GM12878 (cell line): ENCODE data around the gene PARP15. TPM values are rescaled to one million over a fixed set of nuclear protein-coding genes. Genes with fewer than 3 reads are reported as not detected.

ENCODE experiments used
- ATF2 ChIP-seq: IDR thresholded peaks from 2 replicates; pipeline ENCODE4 v1.6.1; 2012; ENCODE audit warnings: low read length, inconsistent platforms
- ATF7 ChIP-seq: fragments of 450-650 bp; IDR thresholded peaks from 2 replicates; pipeline ENCODE4 v1.6.1; 2016; ENCODE audit warnings: low read depth, mild to moderate bottlenecking
- CHD4 ChIP-seq: fragments of 200-600 bp; sonication (generic); IDR thresholded peaks from 2 replicates; pipeline ENCODE4 v1.6.1; 2016; ENCODE audit warnings: mild to moderate bottlenecking
- ETV6 ChIP-seq, 2 experiments: fragments of 450-650 bp in 1 of 2; IDR thresholded peaks in 1 of 2; conservative IDR thresholded peaks in 1 of 2; 2 replicates each; pipeline ENCODE4 v1.6.1; 2014; ENCODE audit warnings: antibody characterized with exemption in 1 of 2, borderline replicate concordance in 1 of 2, low read depth in 1 of 2, mild to moderate bottlenecking in 1 of 2, moderate library complexity in 1 of 2
- FOXM1 ChIP-seq: IDR thresholded peaks from 2 replicates; pipeline ENCODE4 v1.6.1; 2012; ENCODE audit warnings: low read depth, mild to moderate bottlenecking, inconsistent platforms, low read length, moderate library complexity
- GABPA ChIP-seq: IDR thresholded peaks from 2 replicates; pipeline ENCODE4 v1.6.1; 2014; ENCODE audit warnings: antibody characterized with exemption, low read depth, mild to moderate bottlenecking, inconsistent platforms
- KDM1A ChIP-seq: fragments of 200-600 bp; sonication (generic); IDR thresholded peaks from 2 replicates; pipeline ENCODE4 v1.6.1; 2016; ENCODE audit warnings: borderline replicate concordance
- MXI1 ChIP-seq: fragments of 150-350 bp; IDR thresholded peaks from 2 replicates; pipeline ENCODE4 v1.6.1; 2011; ENCODE audit warnings: low read depth, mild to moderate bottlenecking, inconsistent platforms, low read length, improper control_type of control experiment
- MYB ChIP-seq: fragments of 150-350 bp; IDR thresholded peaks from 2 replicates; pipeline ENCODE4 v1.6.1; 2014; ENCODE audit warnings: mild to moderate bottlenecking, low read depth, low read length, borderline replicate concordance
- NR2F1 ChIP-seq: fragments of 450-650 bp; conservative IDR thresholded peaks from 2 replicates; pipeline ENCODE4 v1.6.1; 2017; ENCODE audit warnings: mild to moderate bottlenecking
- NRF1 ChIP-seq: conservative IDR thresholded peaks from 2 replicates; pipeline ENCODE4 v1.6.1; 2011; ENCODE audit warnings: mild to moderate bottlenecking, low read depth, low read length, improper control_type of control experiment
- PML ChIP-seq: IDR thresholded peaks from 2 replicates; pipeline ENCODE4 v1.6.1; 2012; ENCODE audit warnings: low read length, inconsistent platforms
- PRDM15 ChIP-seq: fragments of 450-650 bp; formaldehyde crosslinking; IDR thresholded peaks from 2 replicates; pipeline ENCODE4 v1.4.0; 2020; ENCODE audit warnings: mild to moderate bottlenecking, moderate library complexity
- RELB ChIP-seq: fragments of 450-650 bp; IDR thresholded peaks from 2 replicates; pipeline ENCODE4 v1.6.1; 2017; ENCODE audit warnings: low read depth, mild to moderate bottlenecking, moderate library complexity
- STAT1 ChIP-seq: fragments of 450-650 bp; conservative IDR thresholded peaks from 2 replicates; pipeline ENCODE4 v1.6.1; 2014; ENCODE audit warnings: antibody characterized with exemption, mild to moderate bottlenecking
- TBL1XR1 ChIP-seq: IDR thresholded peaks from 2 replicates; pipeline ENCODE4 v1.6.1; 2012; ENCODE audit warnings: low read depth, low read length, improper control_type of control experiment
- TCF7 ChIP-seq: IDR thresholded peaks from 2 replicates; pipeline ENCODE4 v1.6.1; 2014; ENCODE audit warnings: antibody characterized with exemption, borderline replicate concordance
- ZBTB40 ChIP-seq: fragments of 450-650 bp; IDR thresholded peaks from 2 replicates; pipeline ENCODE4 v1.6.1; 2016; ENCODE audit warnings: mild to moderate bottlenecking, moderate library complexity, borderline replicate concordance
- ZNF24 ChIP-seq: fragments of 450-650 bp; IDR thresholded peaks from 2 replicates; pipeline ENCODE4 v1.6.1; 2017; ENCODE audit warnings: antibody characterized with exemption, mild to moderate bottlenecking
- polyA plus RNA-seq, 11 experiments: library from polyadenylated mRNA; depleted of rRNA in 4 of 11; unstranded in 6 of 11; stranded (reverse) in 5 of 11; fragments of >200 nt; fragmentation: Nextera tagmentation in 4 of 11; fragmentation: Illumina TruSeq in 1 of 11; extraction: Ambion mirVana in 4 of 11; extraction: Trizol in 1 of 11; gene quantifications; 1 replicate in 1 of 11; 2 replicates in 10 of 11; pipeline versions ENCODE4 v1.2.1 to v1.2.3, GENCODE V29; 2011 to 2016; ENCODE audit warnings: inconsistent platforms in 2 of 11, missing spikeins in 2 of 11, low read depth in 1 of 11
- total RNA-seq, 4 experiments: library from RNA; depleted of rRNA in 3 of 4; stranded (reverse); fragments of >200 nt in 3 of 4; fragmentation: Illumina TruSeq in 1 of 4; extraction: Trizol in 1 of 4; gene quantifications; 2 replicates each; pipeline versions ENCODE4 v1.2.1 to v1.2.3, GENCODE V29; 2013 to 2021

Gene PARP15
- total and polyA plus RNA-seq, 10 of the 15 experiments (the other 5 are each of a cell fraction or from before 2014, with no cell fraction given) = 9.0 to 234 (median 36.3) TPM

- no peak for TF ChIP-seq PRDM15
- TF ChIP-seq NR2F1 = peak; percentile 58
- peak; percentile 99 for TF ChIP-seq ATF7
- 0 out of 2 replicates have a peak, but pooled peaks have one; percentile 93 for TF ChIP-seq CHD4
- peak in 1 of 2 experiments; percentile 99; a peak in 2 of 4 replicates for TF ChIP-seq ETV6 (conservative IDR thresholded peaks at IDR 0.05 in 1 of 2, IDR thresholded peaks at IDR 0.05 in 1 of 2; ENCODE audit: borderline replicate concordance in 1 of 2, low read depth in 1 of 2)
- TF ChIP-seq ZNF24 = peak; percentile 75; the same call in 1 of the 2 replicates
- TF ChIP-seq STAT1 = no peak
- peak; percentile 100 for TF ChIP-seq ATF2
- TF ChIP-seq GABPA = peak; percentile 80
- no peak for TF ChIP-seq KDM1A
- peak; percentile 99 for TF ChIP-seq FOXM1
- peak; percentile 85 for TF ChIP-seq TCF7
- TF ChIP-seq NRF1 = no peak
- peak; percentile 99 for TF ChIP-seq TBL1XR1
- 0 out of 2 replicates have a peak, but pooled peaks have one; percentile 24 for TF ChIP-seq MYB
- peak; percentile 54; the same call in 1 of the 2 replicates for TF ChIP-seq ZBTB40
- TF ChIP-seq MXI1 = no peak
- TF ChIP-seq RELB = peak; percentile 96
- TF ChIP-seq PML = peak; percentile 98
Observed at GRCh38 chr3:122609798-122610559, 32.5 kb downstream of the PARP15 start (continued).
